HEK293T (cell line): ENCODE measurements around the gene TTC5.
"Not testable (repeated sequence)": the region's sequence is repeated elsewhere in the genome, so short reads cannot be mapped to it uniquely, and the experiment has no call there.

Experiments used
- CTCF ChIA-PET: fragments of 350-600 bp; formaldehyde crosslinking; extraction: SDS; loops from one replicate; lab custom pipeline; 2021; ENCODE audit warnings: antibody characterized with exemption, inconsistent platforms; lab: Yijun Ruan, JAX
- POLR2A ChIA-PET: fragments of 350-600 bp; formaldehyde crosslinking; extraction: SDS; loops from one replicate; lab custom pipeline; 2020; ENCODE audit warnings: antibody characterized with exemption, inconsistent platforms; lab: Yijun Ruan, JAX
- DNase-seq: peaks from one replicate; pipeline ENCODE4 v3.0.0; 2012; ENCODE audit warnings: mixed read lengths; ENCODE audit errors: extremely low spot score
- ARNT ChIP-seq: fragments of 450-650 bp; IDR thresholded peaks from 2 replicates; pipeline ENCODE4 v1.6.1; 2017; ENCODE audit warnings: mild to moderate bottlenecking
- BHLHE40 ChIP-seq: fragments of 450-650 bp; IDR thresholded peaks from 2 replicates; pipeline ENCODE4 v1.6.1; 2016; ENCODE audit warnings: mild to moderate bottlenecking, moderate library complexity, borderline replicate concordance
- CTBP1 ChIP-seq: fragments of 450-650 bp; IDR thresholded peaks from 2 replicates; pipeline ENCODE4 v1.6.1; 2016; ENCODE audit warnings: borderline replicate concordance
- ELF4 ChIP-seq: fragments of 450-650 bp; IDR thresholded peaks from 2 replicates; pipeline ENCODE4 v1.6.1; 2017; ENCODE audit warnings: antibody characterized with exemption
- FOXA1 ChIP-seq: fragments of 450-650 bp; IDR thresholded peaks from 2 replicates; pipeline ENCODE4 v1.6.1; 2016; ENCODE audit warnings: mild to moderate bottlenecking
- FOXK2 ChIP-seq: fragments of 450-650 bp; IDR thresholded peaks from 2 replicates; pipeline ENCODE4 v1.6.1; 2016; ENCODE audit warnings: mild to moderate bottlenecking
- FOXM1 ChIP-seq: fragments of 450-650 bp; IDR thresholded peaks from 2 replicates; pipeline ENCODE4 v1.6.1; 2017; ENCODE audit warnings: mild to moderate bottlenecking, borderline replicate concordance
- HDGF ChIP-seq: fragments of 450-650 bp; IDR thresholded peaks from 2 replicates; pipeline ENCODE4 v1.6.1; 2017; ENCODE audit warnings: antibody characterized with exemption, borderline replicate concordance
- L3MBTL2 ChIP-seq: fragments of 450-650 bp; conservative IDR thresholded peaks from 2 replicates; pipeline ENCODE4 v1.6.1; 2016; ENCODE audit warnings: mild to moderate bottlenecking
- LEF1 ChIP-seq: fragments of 450-650 bp; IDR thresholded peaks from 2 replicates; pipeline ENCODE4 v1.6.1; 2017; ENCODE audit warnings: mild to moderate bottlenecking, borderline replicate concordance
- NFRKB ChIP-seq: fragments of 450-650 bp; IDR thresholded peaks from 2 replicates; pipeline ENCODE4 v1.6.1; 2016; ENCODE audit warnings: mild to moderate bottlenecking, moderate library complexity
- PKNOX1 ChIP-seq: fragments of 450-650 bp; IDR thresholded peaks from 2 replicates; pipeline ENCODE4 v1.6.1; 2016
- SP1 ChIP-seq: fragments of 450-650 bp; IDR thresholded peaks from 2 replicates; pipeline ENCODE4 v1.6.1; 2017
- SUZ12 ChIP-seq: fragments of 450-650 bp; IDR thresholded peaks from 2 replicates; pipeline ENCODE4 v1.6.1; 2016; ENCODE audit warnings: mild to moderate bottlenecking
- TARDBP ChIP-seq: fragments of 450-650 bp; IDR thresholded peaks from 2 replicates; pipeline ENCODE4 v1.6.1; 2016
- ZNF384 ChIP-seq: fragments of 450-650 bp; IDR thresholded peaks from 2 replicates; pipeline ENCODE4 v1.6.1; 2016

Gene TTC5

GRCh38 chr14:20278414-20278813, 27.3 kb downstream of the TTC5 start:
- DNase-seq = no peak
- ChIA-PET POLR2A (no interaction called here), CTCF (no interaction called here)
- TF ChIP-seq NFRKB = no peak
- TF ChIP-seq SUZ12 = no peak
- TF ChIP-seq L3MBTL2 = no peak
- TF ChIP-seq LEF1 = no peak
- no peak for TF ChIP-seq FOXM1
- no peak for TF ChIP-seq CTBP1
- TF ChIP-seq FOXK2 = no peak
- TF ChIP-seq PKNOX1 = no peak
- TF ChIP-seq ELF4 = no peak
- TF ChIP-seq ARNT = no peak
- TF ChIP-seq FOXA1 = no peak
- no peak for TF ChIP-seq ZNF384
- no peak for TF ChIP-seq SP1
- no peak for TF ChIP-seq TARDBP
- no peak for TF ChIP-seq BHLHE40
- TF ChIP-seq HDGF = no peak

GRCh38 chr14:20277409-20277808, 28.3 kb downstream of the TTC5 start:
- CTCF ChIA-PET = no interaction called here
- DNase-seq = no peak
- TF ChIP-seq FOXK2 (no peak), CTBP1 (no peak), PKNOX1 (no peak), TARDBP (no peak), L3MBTL2 (no peak), SUZ12 (no peak), SP1 (no peak), ARNT (no peak), NFRKB (no peak), LEF1 (no peak), HDGF (no peak), FOXA1 (no peak), BHLHE40 (no peak)
- POLR2A ChIA-PET = no interaction called here

GRCh38 chr14:20274062-20274461, 31.7 kb downstream of the TTC5 start:
- POLR2A ChIA-PET = no interaction called here
- TF ChIP-seq PKNOX1 = no peak
- TF ChIP-seq ZNF384 = no peak
- TF ChIP-seq SUZ12 = no peak
- TF ChIP-seq BHLHE40 = no peak
- no peak for TF ChIP-seq HDGF
- DNase-seq = no peak
- CTCF ChIA-PET = no interaction called here

DNA sequence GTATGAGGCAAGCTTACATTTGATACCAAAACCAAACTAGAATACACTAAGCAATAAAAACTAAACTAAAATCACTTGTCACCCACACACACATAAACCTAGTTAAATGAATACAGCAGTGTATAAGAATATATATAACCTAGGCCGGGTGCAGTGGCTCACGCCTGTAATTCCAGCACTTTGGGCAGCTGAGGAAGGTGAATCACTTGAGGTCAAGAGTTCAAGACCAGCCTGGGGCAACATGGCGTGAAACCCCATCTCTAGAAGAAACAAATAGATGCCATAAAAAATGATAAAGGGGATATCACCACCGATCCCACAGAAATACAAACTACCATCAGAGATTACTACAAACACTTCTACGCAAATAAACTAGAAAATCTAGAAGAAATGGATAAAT, 41.4 kb downstream of the TTC5 start:
- DNase-seq, POLR2A ChIA-PET, CTCF ChIA-PET: not testable (repeated sequence)

- no peak for TF ChIP-seq TARDBP
- no peak for TF ChIP-seq NFRKB
- no peak for TF ChIP-seq ARNT
- TF ChIP-seq SP1 = no peak
- TF ChIP-seq SUZ12 = no peak
- no peak for TF ChIP-seq HDGF
- TF ChIP-seq CTBP1 = no peak
- no peak for TF ChIP-seq ZNF384
- TF ChIP-seq LEF1 = no peak
- TF ChIP-seq FOXM1 = no peak
- TF ChIP-seq ELF4 = no peak
- TF ChIP-seq PKNOX1 = no peak
- TF ChIP-seq L3MBTL2 = no peak
- TF ChIP-seq FOXA1 = no peak
- TF ChIP-seq FOXK2 = no peak
- TF ChIP-seq BHLHE40 = no peak
- no peak for DNase-seq
- ChIA-PET CTCF (no interaction called here), POLR2A (no interaction called here)
Measured at GRCh38 chr14:20262642-20263128, 43.1 kb downstream of the TTC5 start.

DNA sequence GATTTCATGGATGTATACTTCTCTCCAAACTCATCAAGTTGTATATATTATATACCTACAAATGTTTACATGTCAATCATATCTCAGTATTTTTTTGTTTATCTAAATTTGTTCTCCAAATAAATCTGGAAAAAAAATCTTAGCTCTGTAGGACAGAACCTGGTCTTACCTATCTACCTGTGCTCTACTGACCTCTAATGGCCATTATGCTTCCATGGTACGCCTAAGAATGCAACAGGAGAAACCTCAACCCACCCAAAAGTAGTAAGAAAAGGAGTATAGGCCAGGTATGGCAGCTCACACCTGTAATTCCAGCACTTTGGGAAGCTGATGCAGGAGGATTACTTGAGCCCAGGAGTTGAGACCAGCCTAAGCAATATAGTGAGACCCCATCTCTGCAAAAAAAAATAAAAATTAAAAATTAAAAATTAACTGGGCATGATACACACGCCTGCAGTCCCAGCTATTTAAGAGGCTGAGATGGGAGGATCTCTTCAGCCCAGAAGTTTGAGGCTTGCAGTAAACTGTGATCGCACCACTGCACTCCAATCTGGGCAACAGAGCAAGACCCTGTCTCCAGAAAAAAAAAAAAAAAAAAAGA, 58.0 kb downstream of the TTC5 start:
- TF ChIP-seq SUZ12 (no peak), FOXA1 (no peak), ZNF384 (no peak), HDGF (no peak), CTBP1 (no peak), FOXM1 (no peak), L3MBTL2 (no peak), SP1 (no peak), FOXK2 (no peak), PKNOX1 (no peak)
- ChIA-PET CTCF (no interaction called here), POLR2A (no interaction called here)
- peak; percentile 11 for DNase-seq
